Karpas-422 (cell line): ENCODE results near the gene NDUFS3. TPM values are rescaled to one million over a fixed set of nuclear protein-coding genes. Genes with fewer than 3 reads are reported as not detected.

Experiments
- DNase-seq: peaks from one replicate; pipeline ENCODE4 v3.0.0-alpha.2; 2015
- H2AFZ ChIP-seq: fragments of 200-600 bp; sonication (generic); 2 replicates; pipeline ENCODE4 v1.6.1; 2014; ENCODE audit warnings: antibody characterized with exemption, low read length, mixed read lengths
- H3K27ac ChIP-seq: fragments of 200-600 bp; sonication (generic); 2 replicates; pipeline ENCODE4 v1.5.1; 2014; ENCODE audit warnings: mild to moderate bottlenecking, low read length, moderate library complexity
- H3K27me3 ChIP-seq: fragments of 200-600 bp; sonication (generic); 2 replicates; pipeline ENCODE4 v1.6.1; 2014; ENCODE audit warnings: low read length, mixed read lengths
- H3K36me3 ChIP-seq: fragments of 200-600 bp; sonication (generic); 2 replicates; pipeline ENCODE4 v1.6.1; 2014; ENCODE audit warnings: low read length, mixed read lengths; ENCODE audit not compliant: insufficient read depth
- H3K4me1 ChIP-seq: fragments of 200-600 bp; sonication (generic); 2 replicates; pipeline ENCODE4 v1.6.1; 2014; ENCODE audit warnings: mild to moderate bottlenecking, low read length, mixed read lengths
- H3K4me2 ChIP-seq: fragments of 200-600 bp; sonication (generic); 2 replicates; pipeline ENCODE4 v1.6.1; 2014; ENCODE audit warnings: low read length, low read depth, mild to moderate bottlenecking; ENCODE audit not compliant: poor library complexity, severe bottlenecking
- H3K4me3 ChIP-seq: fragments of 200-600 bp; sonication (generic); 2 replicates; pipeline ENCODE4 v1.5.1; 2014; ENCODE audit warnings: mild to moderate bottlenecking, antibody characterized with exemption, low read length, mixed read lengths
- H3K79me2 ChIP-seq: fragments of 200-600 bp; sonication (generic); 2 replicates; pipeline ENCODE4 v1.6.1; 2014; ENCODE audit warnings: mild to moderate bottlenecking, low read length, mixed read lengths
- H3K9ac ChIP-seq: fragments of 200-600 bp; sonication (generic); 2 replicates; pipeline ENCODE4 v1.6.0; 2014; ENCODE audit warnings: low read length
- H3K9me2 ChIP-seq: fragments of 200-600 bp; sonication (generic), shearing (Covaris generic); replicated peaks from 2 replicates; pipeline ENCODE4 v1.6.0; 2014; ENCODE audit warnings: mild to moderate bottlenecking, low read length, moderate library complexity; ENCODE audit not compliant: insufficient read depth
- H3K9me3 ChIP-seq: fragments of 300-700, 200-600 bp; sonication (generic); 2 replicates; pipeline ENCODE4 v1.6.1; 2014; ENCODE audit warnings: low read length, mixed read lengths
- H4K20me1 ChIP-seq: fragments of 200-600 bp; sonication (generic); 2 replicates; pipeline ENCODE4 v1.6.1; 2014; ENCODE audit warnings: mild to moderate bottlenecking, antibody characterized with exemption, low read length, low read depth; ENCODE audit not compliant: insufficient read depth
- total RNA-seq: library from RNA; depleted of rRNA; stranded (reverse); fragments of >200 nt; shearing (Covaris generic); gene quantifications from 2 replicates; pipeline ENCODE4 v1.2.3, GENCODE V29; 2014; ENCODE audit warnings: low replicate concordance

NDUFS3 gene
- total RNA-seq, 1 experiment from 2014 or later: 41.2 TPM

- no peak for DNase-seq
- Histone ChIP-seq H3K9me3 (no peaks in the 10 kb centered on the region), H3K36me3 (peaks cover 49% of the 10 kb centered on the region), H4K20me1 (no peaks in the 10 kb centered on the region), H3K9me2 (no peaks in the 10 kb centered on the region), H3K4me2 (no peak overlapping the region), H3K4me3 (no peak overlapping the region), H3K27me3 (no peaks in the 10 kb centered on the region), H2AFZ (no peak overlapping the region), H3K9ac (no peak overlapping the region), H3K4me1 (peaks cover 15% of the 10 kb centered on the region), H3K27ac (no peak overlapping the region), H3K79me2 (peaks cover 65% of the 10 kb centered on the region)
Observed at GRCh38 chr11:47573321-47573720, 5.6 kb upstream of the NDUFS3 start.

- Histone ChIP-seq H4K20me1 (no peaks in the 10 kb centered on the region), H3K79me2 (peaks cover 54% of the 10 kb centered on the region), H3K9me3 (no peaks in the 10 kb centered on the region), H3K9ac (peak overlapping the region; percentile 86), H3K27me3 (no peaks in the 10 kb centered on the region), H2AFZ (no peak overlapping the region), H3K9me2 (no peaks in the 10 kb centered on the region), H3K4me2 (peak overlapping the region; percentile 86), H3K27ac (peak overlapping the region; percentile 43; the same call in 1 of the 2 replicates), H3K4me1 (peaks cover 26% of the 10 kb centered on the region), H3K4me3 (peak overlapping the region; percentile 81), H3K36me3 (peaks cover 38% of the 10 kb centered on the region)
- DNase-seq: peak; percentile 52
Observed at GRCh38 chr11:47577460-47578041, 1.3 kb upstream of the NDUFS3 start.

GRCh38 chr11:47583844-47584243, 5.0 kb downstream of the NDUFS3 start:
- Histone ChIP-seq H3K9me2 (no peaks in the 10 kb centered on the region), H3K27ac (no peak overlapping the region), H3K9me3 (no peaks in the 10 kb centered on the region), H3K4me1 (peaks cover 11% of the 10 kb centered on the region), H4K20me1 (no peaks in the 10 kb centered on the region), H3K9ac (no peak overlapping the region), H3K4me2 (no peak overlapping the region), H2AFZ (no peak overlapping the region), H3K27me3 (no peaks in the 10 kb centered on the region), H3K36me3 (peaks cover 29% of the 10 kb centered on the region), H3K4me3 (no peak overlapping the region), H3K79me2 (peaks cover 24% of the 10 kb centered on the region)
- no peak for DNase-seq

- H3K36me3 ChIP-seq: peaks cover 22% of the 10 kb centered on the region
- H3K27me3 ChIP-seq: no peaks in the 10 kb centered on the region
- no peak within 1 kb of the TSS for H3K4me2 ChIP-seq
- H3K4me3 ChIP-seq: no peak within 1 kb of the TSS
- no peaks in the 10 kb centered on the region for H3K4me1 ChIP-seq
- no peak within 1 kb of the TSS for H2AFZ ChIP-seq
- no peak for DNase-seq
- no peaks in the 10 kb centered on the region for H3K9me3 ChIP-seq
- H3K79me2 ChIP-seq: peaks cover 4% of the 10 kb centered on the region; the same call in 1 of the 2 replicates
- H3K9me2 ChIP-seq: no peaks in the 10 kb centered on the region
- no peak within 1 kb of the TSS for H3K27ac ChIP-seq
- H3K9ac ChIP-seq: no peak within 1 kb of the TSS
- no peaks in the 10 kb centered on the region for H4K20me1 ChIP-seq
Observed at GRCh38 chr11:47586098-47586855, 7.4 kb downstream of the NDUFS3 start, which contains the start of gene FAM180B. Gene FAM180B, plus strand, starts transcription at chr11:47586678. Its CDS starts 91 bp downstream, at chr11:47586769.

- no peak overlapping the region for H3K9ac ChIP-seq
- H2AFZ ChIP-seq: no peak overlapping the region
Observed at GRCh38 chr11:47587039-47587716, 8.3 kb downstream of the NDUFS3 start.

GRCh38 chr11:47587723-47588326, 9.0 kb downstream of the NDUFS3 start:
- Histone ChIP-seq H2AFZ (no peak overlapping the region), H3K27me3 (no peaks in the 10 kb centered on the region), H3K4me2 (no peak overlapping the region), H3K36me3 (peaks cover 9% of the 10 kb centered on the region; the same call in 1 of the 2 replicates), H3K9ac (no peak overlapping the region), H3K9me3 (no peaks in the 10 kb centered on the region), H3K79me2 (no peaks in the 10 kb centered on the region), H3K4me1 (no peaks in the 10 kb centered on the region), H3K4me3 (no peak overlapping the region), H4K20me1 (no peaks in the 10 kb centered on the region), H3K9me2 (no peaks in the 10 kb centered on the region), H3K27ac (no peak overlapping the region)
- DNase-seq: no peak

More at GRCh38 chr11:47587039-47587716, 8.3 kb downstream of the NDUFS3 start:
- Histone ChIP-seq H3K36me3 (peaks cover 13% of the 10 kb centered on the region; the same call in 1 of the 2 replicates), H3K27me3 (no peaks in the 10 kb centered on the region), H3K9me3 (no peaks in the 10 kb centered on the region), H3K9me2 (no peaks in the 10 kb centered on the region), H4K20me1 (no peaks in the 10 kb centered on the region), H3K27ac (no peak overlapping the region), H3K4me3 (no peak overlapping the region), H3K4me1 (no peaks in the 10 kb centered on the region), H3K79me2 (no peaks in the 10 kb centered on the region), H3K4me2 (no peak overlapping the region)
- no peak for DNase-seq

- Histone ChIP-seq H3K9me3 (no peaks in the 10 kb centered on the region), H3K27me3 (no peaks in the 10 kb centered on the region)
Observed at GRCh38 chr11:47589118-47589517, 10.2 kb downstream of the NDUFS3 start.

GRCh38 chr11:47589584-47589976, 10.7 kb downstream of the NDUFS3 start:
- no peaks in the 10 kb centered on the region for H3K79me2 ChIP-seq
- no peak overlapping the region for H3K27ac ChIP-seq
- H3K9ac ChIP-seq: no peak overlapping the region
- H4K20me1 ChIP-seq: no peaks in the 10 kb centered on the region
- H3K9me2 ChIP-seq: no peaks in the 10 kb centered on the region
- H3K27me3 ChIP-seq: no peaks in the 10 kb centered on the region
- no peak overlapping the region for H2AFZ ChIP-seq
- no peaks in the 10 kb centered on the region for H3K36me3 ChIP-seq
- no peaks in the 10 kb centered on the region for H3K9me3 ChIP-seq
- no peak overlapping the region for H3K4me3 ChIP-seq
- no peak for DNase-seq
- H3K4me2 ChIP-seq: no peak overlapping the region
- no peaks in the 10 kb centered on the region for H3K4me1 ChIP-seq

More at GRCh38 chr11:47589118-47589517, 10.2 kb downstream of the NDUFS3 start:
- no peaks in the 10 kb centered on the region for H4K20me1 ChIP-seq
- H3K9me2 ChIP-seq: no peaks in the 10 kb centered on the region
- no peak overlapping the region for H3K4me3 ChIP-seq
- H3K36me3 ChIP-seq: no peaks in the 10 kb centered on the region
- no peak overlapping the region for H3K27ac ChIP-seq
- no peak overlapping the region for H2AFZ ChIP-seq
- no peak for DNase-seq
- H3K4me2 ChIP-seq: no peak overlapping the region
- H3K79me2 ChIP-seq: no peaks in the 10 kb centered on the region
- H3K4me1 ChIP-seq: no peaks in the 10 kb centered on the region
- no peak overlapping the region for H3K9ac ChIP-seq
